ENCODE data around the gene TMEM52. TPM values are rescaled to one million over a fixed set of nuclear protein-coding genes. Genes with fewer than 3 reads are reported as not detected.

The TMEM52 gene
- total RNA-seq = not detected

DNA sequence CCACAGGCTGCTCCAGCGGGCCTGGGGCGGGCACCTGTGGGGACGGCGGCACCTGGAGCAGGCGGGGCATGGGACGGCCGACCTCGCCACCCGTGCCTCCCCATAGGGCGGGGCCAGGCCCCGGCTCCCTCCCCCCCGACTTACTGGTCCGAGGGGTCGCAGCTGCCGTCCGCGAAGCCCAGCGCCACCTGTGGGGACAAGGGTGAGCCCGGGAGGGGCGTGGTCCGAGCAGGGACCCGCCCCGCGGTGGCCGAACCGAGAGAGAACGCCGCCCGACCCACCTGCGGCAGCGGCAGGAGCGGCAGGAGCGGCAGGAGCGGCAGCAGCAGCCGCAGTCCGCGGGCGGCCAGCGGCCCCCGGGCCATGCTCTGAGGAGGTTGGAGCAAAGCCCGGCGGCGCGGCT, at the start of gene TMEM52:
TSS of gene TMEM52 (minus strand) at position 379 of the 403 bp plus-strand sequence. CDS start at position 365, 14 bp downstream.
- no peaks in the 10 kb centered on the region for H3K36me3 Mint-ChIP-seq (ENCODE audit: low read depth)
- POLR2A ChIA-PET = no interaction called here
- H3K27me3 Mint-ChIP-seq = no peaks in the 10 kb centered on the region
- peak within 1 kb of the TSS; percentile 83 for H3K27ac Mint-ChIP-seq
- no peaks in the 10 kb centered on the region for H3K9me3 Mint-ChIP-seq
- peaks cover 11% of the 10 kb centered on the region for H3K4me1 Mint-ChIP-seq
- no peak for DNase-seq
- CTCF ChIA-PET = no interaction called here
- peak within 1 kb of the TSS; percentile 63 for H3K4me3 Mint-ChIP-seq

DNA sequence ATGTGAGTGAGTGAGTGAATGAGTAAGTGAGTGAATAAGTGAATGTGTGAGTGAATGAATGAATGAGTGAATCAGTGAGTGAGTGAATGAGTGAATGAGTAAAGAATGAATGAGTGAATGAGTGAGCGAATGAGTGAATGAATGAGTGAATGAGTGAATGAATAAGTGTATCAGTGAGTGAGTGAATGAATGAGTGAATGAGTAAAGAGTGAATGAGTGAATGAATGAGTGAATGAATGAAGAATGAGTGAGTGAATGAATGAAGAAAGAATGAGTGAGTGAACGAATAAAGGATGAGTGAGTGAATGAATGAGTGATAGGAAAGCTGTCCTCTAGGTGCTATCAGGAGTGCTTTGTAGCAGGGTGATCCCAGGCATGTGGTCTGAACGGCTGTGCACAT, 48.8 kb upstream of the TMEM52 start:
- Mint-ChIP-seq H3K4me1 (no peaks in the 10 kb centered on the region), H3K36me3 (ENCODE audit: low read depth) (no peaks in the 10 kb centered on the region), H3K9me3 (peaks cover 13% of the 10 kb centered on the region), H3K27ac (no peak overlapping the region), H3K4me3 (no peak overlapping the region), H3K27me3 (no peaks in the 10 kb centered on the region)
- ChIA-PET POLR2A (no interaction called here), CTCF (interaction anchor here (0.6 kb wide), 1 partner anchor 221 kb away, joined by 3 read pairs; no protein-coding TSS in a partner anchor)
- DNase-seq = no peak

DNA sequence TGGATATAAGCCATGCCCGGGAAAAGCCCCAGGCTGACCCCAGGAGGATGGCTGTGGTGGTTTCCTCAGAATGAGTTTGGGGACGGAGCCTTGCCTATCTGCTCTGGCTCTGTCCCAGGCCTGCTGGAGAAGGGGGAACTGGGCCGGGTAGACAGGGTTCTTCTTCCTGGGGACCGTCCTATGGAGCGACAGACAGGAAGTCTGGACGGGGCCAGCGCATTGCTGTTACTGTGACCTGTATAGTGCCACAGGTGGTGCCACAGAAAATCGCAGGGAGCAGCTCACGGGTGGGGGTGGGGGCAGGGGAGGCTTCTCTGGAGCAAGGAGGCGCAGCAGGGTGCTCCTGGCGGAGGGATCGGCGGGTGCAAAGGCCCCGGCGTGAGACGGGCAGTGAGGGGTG, 48.1 kb upstream of the TMEM52 start:
- H3K4me3 Mint-ChIP-seq = no peak overlapping the region
- H3K4me1 Mint-ChIP-seq = no peaks in the 10 kb centered on the region
- H3K27me3 Mint-ChIP-seq = peaks cover 1% of the 10 kb centered on the region
- peaks cover 13% of the 10 kb centered on the region for H3K9me3 Mint-ChIP-seq
- CTCF ChIA-PET = interaction anchor here (0.6 kb wide), 1 partner anchor 222 kb away, joined by 3 read pairs; no protein-coding TSS in a partner anchor
- H3K36me3 Mint-ChIP-seq (ENCODE audit: low read depth) = no peaks in the 10 kb centered on the region
- no peak overlapping the region for H3K27ac Mint-ChIP-seq
- DNase-seq = no peak
- POLR2A ChIA-PET = no interaction called here

DNA sequence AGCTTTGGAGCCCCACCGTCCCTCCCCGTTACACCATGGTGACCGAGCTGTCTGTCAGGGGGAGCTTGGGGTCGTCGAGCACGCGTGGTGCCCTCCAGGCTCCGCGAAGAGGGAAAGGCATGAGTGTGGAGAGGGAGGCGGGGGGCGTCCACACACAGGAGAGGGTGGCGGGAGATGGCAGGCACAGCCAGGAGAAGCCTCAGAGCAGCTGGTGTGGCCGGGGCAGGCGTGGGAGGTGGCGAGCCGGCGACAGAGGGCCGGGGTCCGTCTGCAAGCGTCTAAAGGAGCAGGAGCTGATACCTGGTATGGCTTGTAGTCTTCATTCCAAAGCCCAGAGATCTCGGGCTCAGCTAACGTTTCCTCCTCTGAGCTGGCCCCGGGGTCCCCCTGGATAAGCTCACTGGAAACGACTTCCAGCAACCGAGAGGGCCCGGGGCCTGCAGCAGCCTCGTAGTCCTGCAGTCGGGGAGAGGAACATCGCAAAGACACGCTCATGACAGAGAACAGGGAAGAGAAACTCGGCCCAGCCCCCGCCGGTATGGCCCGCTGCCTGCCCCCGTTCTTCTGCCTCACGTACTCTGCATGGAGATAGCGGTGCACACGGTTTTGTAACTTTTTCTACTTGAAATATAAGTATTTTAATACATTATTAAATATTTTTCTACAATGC, 47.1 kb upstream of the TMEM52 start:
- Mint-ChIP-seq H3K27me3 (peaks cover 5% of the 10 kb centered on the region), H3K27ac (no peak overlapping the region), H3K4me3 (no peak overlapping the region), H3K4me1 (no peaks in the 10 kb centered on the region), H3K9me3 (peaks cover 10% of the 10 kb centered on the region), H3K36me3 (ENCODE audit: low read depth) (no peaks in the 10 kb centered on the region)
- DNase-seq = no peak
- ChIA-PET CTCF (interaction anchor here (1.1 to 1.2 kb wide), 2 partner anchors 25 to 75 kb away, joined by 3 read pairs; no protein-coding TSS in a partner anchor), POLR2A (no interaction called here)

DNA sequence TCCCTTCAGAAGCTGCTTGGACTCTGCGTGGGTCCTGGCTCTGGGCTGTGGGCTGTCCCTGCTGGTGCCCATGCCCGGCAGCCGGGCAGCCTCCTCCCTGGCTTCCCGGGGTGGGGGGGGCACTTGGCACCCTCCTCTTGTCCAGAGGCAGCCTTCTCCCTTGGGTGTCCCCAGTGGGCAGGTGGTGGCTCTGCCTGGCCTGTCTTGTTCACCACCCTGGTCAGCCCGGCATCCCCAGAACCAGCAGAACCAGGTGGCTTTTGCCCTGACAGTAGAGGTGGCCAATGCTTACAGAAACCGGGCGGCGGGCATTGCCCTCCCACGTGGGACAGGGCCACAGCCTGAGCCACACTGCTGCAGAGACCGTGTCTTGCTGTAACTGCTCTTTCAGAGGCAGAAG, 46.5 kb upstream of the TMEM52 start:
- no peak overlapping the region for H3K4me3 Mint-ChIP-seq
- CTCF ChIA-PET = interaction anchor here (1.1 to 1.2 kb wide), 2 partner anchors 25 to 75 kb away, joined by 3 read pairs; no protein-coding TSS in a partner anchor
- H3K9me3 Mint-ChIP-seq = peaks cover 4% of the 10 kb centered on the region
- DNase-seq = no peak
- H3K4me1 Mint-ChIP-seq = no peaks in the 10 kb centered on the region
- peaks cover 8% of the 10 kb centered on the region for H3K27me3 Mint-ChIP-seq
- no peak overlapping the region for H3K27ac Mint-ChIP-seq
- no peaks in the 10 kb centered on the region for H3K36me3 Mint-ChIP-seq (ENCODE audit: low read depth)
- POLR2A ChIA-PET = no interaction called here

DNA sequence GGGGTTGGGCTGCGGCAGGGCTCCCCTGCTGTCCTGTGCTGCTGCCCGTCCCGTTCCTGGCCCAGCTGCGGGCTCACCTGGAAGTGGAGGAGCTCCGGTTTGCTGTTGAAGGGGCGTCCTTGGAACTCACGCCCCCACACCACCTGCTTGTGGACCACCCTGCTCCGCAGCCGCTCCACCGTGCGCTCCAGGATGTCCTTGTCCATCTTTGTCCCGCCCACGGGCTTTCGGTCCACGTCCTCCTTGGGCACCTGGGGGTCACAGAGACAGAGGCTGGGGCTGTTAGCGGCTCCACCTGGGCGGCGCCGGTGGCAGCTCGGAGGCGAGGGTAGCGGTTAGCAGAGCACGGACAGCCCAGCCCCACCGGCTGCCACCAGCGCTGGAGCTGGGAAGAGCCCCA, 45.7 kb upstream of the TMEM52 start:
- POLR2A ChIA-PET = interaction anchor here (0.6 kb wide), 1 partner anchor 92 kb away, joined by 3 read pairs; no protein-coding TSS in a partner anchor
- no peak for DNase-seq
- no peaks in the 10 kb centered on the region for H3K36me3 Mint-ChIP-seq (ENCODE audit: low read depth)
- CTCF ChIA-PET = interaction anchor here (1.2 kb wide), 1 partner anchor 26 kb away, joined by 3 read pairs; no protein-coding TSS in a partner anchor
- no peak overlapping the region for H3K4me3 Mint-ChIP-seq
- H3K27me3 Mint-ChIP-seq = peaks cover 8% of the 10 kb centered on the region
- H3K9me3 Mint-ChIP-seq = peaks cover 4% of the 10 kb centered on the region
- no peak overlapping the region for H3K27ac Mint-ChIP-seq
- no peaks in the 10 kb centered on the region for H3K4me1 Mint-ChIP-seq

DNA sequence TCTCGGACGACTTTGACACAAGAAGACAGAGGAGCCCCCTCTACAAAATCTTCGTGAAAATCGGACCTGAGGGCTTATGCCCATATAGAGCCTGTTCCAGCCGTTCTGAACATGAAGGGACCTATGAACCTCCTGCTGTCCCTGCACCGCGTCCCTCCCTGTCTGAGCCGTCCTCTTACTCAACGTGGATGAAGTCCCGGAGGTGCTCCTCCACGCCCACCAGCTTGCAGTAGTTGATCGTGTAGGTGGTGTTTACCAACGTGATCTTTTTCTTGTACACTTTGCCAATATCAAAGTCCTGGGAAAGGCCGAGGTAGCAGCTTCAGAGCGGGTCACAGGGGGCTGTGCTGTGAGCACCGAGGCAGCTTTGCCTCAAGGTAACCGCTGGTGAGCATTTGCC, 44.5 kb upstream of the TMEM52 start:
- ChIA-PET CTCF (interaction anchor here (1.4 kb wide), 1 partner anchor 11 kb away, joined by 3 read pairs; no protein-coding TSS in a partner anchor), POLR2A (no interaction called here)
- Mint-ChIP-seq H3K36me3 (ENCODE audit: low read depth) (no peaks in the 10 kb centered on the region), H3K4me1 (no peaks in the 10 kb centered on the region), H3K27ac (no peak overlapping the region), H3K4me3 (no peak overlapping the region), H3K27me3 (peaks cover 8% of the 10 kb centered on the region), H3K9me3 (peaks cover 4% of the 10 kb centered on the region)
- no peak for DNase-seq

DNA sequence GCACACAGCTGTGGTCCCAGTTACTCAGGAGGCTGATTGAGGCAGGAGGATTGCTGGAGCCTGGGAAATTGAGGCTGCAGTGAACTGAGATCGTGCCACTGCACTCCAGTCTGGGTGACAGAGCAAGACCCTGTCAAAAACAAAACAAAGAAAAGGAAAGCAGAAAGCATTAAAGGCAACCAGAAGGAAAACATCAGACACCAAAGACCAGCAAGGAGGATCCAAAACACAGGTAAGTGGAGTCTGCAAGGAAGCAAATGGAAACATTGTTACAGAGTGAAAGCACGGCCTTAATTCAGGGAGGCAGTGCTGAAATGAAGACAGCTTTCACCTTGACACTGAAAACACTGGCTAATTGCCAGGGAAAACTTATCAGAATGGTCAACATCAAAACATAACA, 43.7 kb upstream of the TMEM52 start:
- Mint-ChIP-seq H3K4me1 (no peaks in the 10 kb centered on the region), H3K9me3 (peaks cover 2% of the 10 kb centered on the region), H3K27ac (peak overlapping the region; percentile 68), H3K4me3 (no peak overlapping the region), H3K36me3 (ENCODE audit: low read depth) (no peaks in the 10 kb centered on the region), H3K27me3 (peaks cover 8% of the 10 kb centered on the region)
- ChIA-PET CTCF (interaction anchor here (1.3 kb wide), 1 partner anchor 82 kb away, joined by 6 read pairs; no protein-coding TSS in a partner anchor), POLR2A (no interaction called here)
- DNase-seq = no peak

DNA sequence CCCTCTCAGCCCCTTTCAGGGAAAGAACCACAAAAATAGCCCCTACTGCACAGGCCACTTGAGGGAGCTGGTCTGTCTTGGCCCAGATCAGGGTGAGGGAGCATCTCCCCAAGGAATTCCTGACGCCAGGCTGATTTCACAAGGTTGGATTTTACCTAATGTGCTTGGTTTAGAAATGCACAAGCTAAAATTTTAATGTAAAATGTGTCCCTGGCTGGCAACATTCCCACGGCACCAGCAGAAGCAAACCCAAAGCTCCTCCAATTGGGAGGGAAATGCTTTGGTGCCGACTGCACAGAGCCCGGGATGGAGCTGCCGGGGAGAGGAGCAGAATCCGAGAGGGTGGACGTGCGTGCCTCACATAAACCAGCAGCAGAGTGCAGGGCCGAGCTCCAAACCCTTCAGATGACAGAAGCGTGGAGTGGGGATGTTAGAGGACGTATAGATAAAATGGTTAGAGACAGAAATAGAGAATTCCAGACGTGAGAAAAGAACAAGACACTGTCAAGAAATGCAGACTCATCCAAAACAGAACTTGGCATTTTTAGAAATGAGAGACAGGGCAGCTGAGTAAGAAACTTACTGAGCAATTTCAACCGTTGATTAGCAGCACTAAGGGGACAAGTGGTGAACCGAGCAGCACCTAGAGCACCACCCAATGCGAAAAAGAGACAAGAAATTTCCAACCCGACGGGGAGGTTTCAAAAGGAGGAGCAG, 41.6 kb upstream of the TMEM52 start:
- Mint-ChIP-seq H3K4me3 (no peak overlapping the region), H3K27ac (no peak overlapping the region), H3K27me3 (peaks cover 8% of the 10 kb centered on the region), H3K36me3 (ENCODE audit: low read depth) (no peaks in the 10 kb centered on the region), H3K9me3 (no peaks in the 10 kb centered on the region), H3K4me1 (no peaks in the 10 kb centered on the region)
- POLR2A ChIA-PET = no interaction called here
- DNase-seq = no peak
- CTCF ChIA-PET = interaction anchor here (0.8 to 2.9 kb wide), 8 partner anchors 14 to 196 kb away, joined by 3 to 20 read pairs (median 3); no protein-coding TSS in a partner anchor

GRCh38 chr1:1959840-1960479, 40.9 kb upstream of the TMEM52 start:
- peaks cover 8% of the 10 kb centered on the region for H3K27me3 Mint-ChIP-seq
- POLR2A ChIA-PET = no interaction called here
- H3K4me3 Mint-ChIP-seq = no peak overlapping the region
- no peaks in the 10 kb centered on the region for H3K36me3 Mint-ChIP-seq (ENCODE audit: low read depth)
- H3K4me1 Mint-ChIP-seq = peaks cover under 1% of the 10 kb centered on the region
- CTCF ChIA-PET = interaction anchor here (0.8 to 2.9 kb wide), 8 partner anchors 13 to 197 kb away, joined by 3 to 20 read pairs (median 3); no protein-coding TSS in a partner anchor
- peaks cover under 1% of the 10 kb centered on the region for H3K9me3 Mint-ChIP-seq
- DNase-seq = peak; percentile 78
- no peak overlapping the region for H3K27ac Mint-ChIP-seq

DNA sequence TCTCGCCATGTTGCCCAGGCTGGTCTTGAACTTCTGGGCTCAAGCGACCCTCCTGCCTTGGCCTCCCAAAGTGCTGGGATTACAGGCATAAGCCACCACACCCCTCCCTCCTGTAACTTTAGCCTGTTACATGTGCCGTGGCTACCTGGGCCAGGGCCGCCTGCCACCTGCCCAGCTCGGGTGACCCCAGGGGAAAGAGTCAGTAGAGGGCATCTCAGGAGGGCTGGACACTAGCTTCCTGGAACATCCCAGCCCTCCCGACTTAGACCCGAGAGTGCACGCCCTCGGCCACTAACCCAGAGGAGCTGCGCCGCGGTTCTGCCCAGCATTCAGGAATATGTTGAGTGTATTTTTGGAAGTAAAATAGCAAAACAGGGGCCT, 40.4 kb upstream of the TMEM52 start:
- Mint-ChIP-seq H3K27me3 (peaks cover 8% of the 10 kb centered on the region), H3K4me3 (no peak overlapping the region), H3K36me3 (ENCODE audit: low read depth) (no peaks in the 10 kb centered on the region), H3K27ac (no peak overlapping the region), H3K9me3 (peaks cover 4% of the 10 kb centered on the region), H3K4me1 (peaks cover 5% of the 10 kb centered on the region)
- CTCF ChIA-PET = interaction anchor here (1.3 to 2.9 kb wide), 4 partner anchors 37 to 85 kb away, joined by 3 to 20 read pairs (median 4); no protein-coding TSS in a partner anchor
- DNase-seq = no peak
- POLR2A ChIA-PET = no interaction called here

DNA sequence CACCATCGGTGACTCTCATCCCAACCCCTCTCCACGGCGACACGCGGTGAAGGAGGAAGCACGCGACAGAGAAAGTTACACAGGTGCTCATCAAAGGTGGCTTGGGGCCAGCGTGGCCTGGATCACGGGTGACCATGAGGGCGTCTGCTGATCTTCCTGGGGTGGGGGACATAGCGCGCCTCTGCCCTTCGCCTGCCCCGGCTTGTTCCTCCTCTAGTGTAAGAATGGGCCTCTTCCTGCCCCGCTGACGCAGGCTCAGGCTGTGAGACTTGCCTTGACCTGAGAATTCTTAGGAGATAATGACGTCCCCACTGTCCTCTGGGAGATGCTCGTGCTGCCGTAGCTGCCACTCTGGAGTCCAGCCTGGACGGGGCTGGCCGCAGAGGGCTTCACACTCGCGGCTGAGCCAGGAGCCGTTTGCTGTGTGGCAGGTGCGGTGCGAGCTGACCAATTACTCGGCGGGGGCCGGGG, 39.0 kb upstream of the TMEM52 start:
- peaks cover 4% of the 10 kb centered on the region for H3K9me3 Mint-ChIP-seq
- CTCF ChIA-PET = interaction anchor here (2.9 kb wide), 1 partner anchor 86 kb away, joined by 20 read pairs; no protein-coding TSS in a partner anchor
- peaks cover 8% of the 10 kb centered on the region for H3K27me3 Mint-ChIP-seq
- POLR2A ChIA-PET = no interaction called here
- no peak for DNase-seq
- H3K36me3 Mint-ChIP-seq (ENCODE audit: low read depth) = no peaks in the 10 kb centered on the region
- H3K4me1 Mint-ChIP-seq = peaks cover 5% of the 10 kb centered on the region
- no peak overlapping the region for H3K4me3 Mint-ChIP-seq
- no peak overlapping the region for H3K27ac Mint-ChIP-seq
